ENCODE measurements around the gene ANKRD42. TPM values are rescaled to one million over a fixed set of nuclear protein-coding genes. Genes with fewer than 3 reads are reported as not detected.

The ANKRD42 gene
- total RNA-seq, 1 experiment from 2014 or later, result 10.4 TPM

- H3K9me2 ChIP-seq (ENCODE audit: insufficient read depth), result no peaks in the 10 kb centered on the region
- ChIA-PET POLR2A (ENCODE audit: unreplicated experiment) (no interaction called here), CTCF (no interaction called here)
- no TSS peak for BruUV-seq (replicated peaks)
- TF ChIP-seq CTCF (conservative IDR thresholded peaks at IDR 0.05) (no peak), EZH2 (IDR thresholded peaks at IDR 0.05; ENCODE audit: low read depth) (no peak)
- no peak overlapping the region for H3K4me3 ChIP-seq
- no peak overlapping the region for H3K4me2 ChIP-seq
- no peak for DNase-seq
- no peak overlapping the region for H2AFZ ChIP-seq
- no peaks in the 10 kb centered on the region for H3K9me3 ChIP-seq (ENCODE audit: insufficient read depth, low read depth)
- peaks cover 25% of the 10 kb centered on the region for H3F3A ChIP-seq (ENCODE audit: insufficient read depth, low read depth)
- intact Hi-C loops (cut with micrococcal nuclease; ENCODE audit: unreplicated experiment), result no loop called here
- H3K79me2 ChIP-seq (ENCODE audit: low read depth), result no peaks in the 10 kb centered on the region
- H3K27ac ChIP-seq, result peak overlapping the region; percentile 18; the same call in 1 of the 2 replicates
- H3K4me1 ChIP-seq (replicated peaks; ENCODE audit: insufficient read depth), result peaks cover 42% of the 10 kb centered on the region
- H3K27me3 ChIP-seq (ENCODE audit: insufficient read depth, low read depth), result no peaks in the 10 kb centered on the region
- H4K20me1 ChIP-seq (ENCODE audit: insufficient read depth), result no peaks in the 10 kb centered on the region
- peaks cover 22% of the 10 kb centered on the region; the same call in 1 of the 2 replicates for H3K36me3 ChIP-seq (ENCODE audit: low read depth)
Measured at GRCh38 chr11:83255366-83255765, 61.9 kb downstream of the ANKRD42 start.

GRCh38 chr11:83256602-83257340 is 63.3 kb downstream of the ANKRD42 start:
- CTCF ChIA-PET, result interaction anchor here (0.5 kb wide), 1 partner anchor 37 kb away, joined by 3 read pairs; no protein-coding TSS in a partner anchor
- Histone ChIP-seq H3K9me3 (ENCODE audit: insufficient read depth, low read depth) (no peaks in the 10 kb centered on the region), H3F3A (ENCODE audit: insufficient read depth, low read depth) (peaks cover 25% of the 10 kb centered on the region), H2AFZ (no peak overlapping the region), H3K4me2 (peak overlapping the region; percentile 76), H3K27ac (peak overlapping the region; percentile 68), H3K4me3 (peak overlapping the region; percentile 20), H4K20me1 (ENCODE audit: insufficient read depth) (no peaks in the 10 kb centered on the region), H3K36me3 (ENCODE audit: low read depth) (peaks cover 31% of the 10 kb centered on the region; the same call in 1 of the 2 replicates), H3K4me1 (replicated peaks; ENCODE audit: insufficient read depth) (peaks cover 42% of the 10 kb centered on the region), H3K27me3 (ENCODE audit: insufficient read depth, low read depth) (no peaks in the 10 kb centered on the region), H3K9me2 (ENCODE audit: insufficient read depth) (no peaks in the 10 kb centered on the region), H3K79me2 (ENCODE audit: low read depth) (no peaks in the 10 kb centered on the region)
- DNase-seq, result peak in 1 of 2 experiments; percentile 88
- intact Hi-C loops (cut with micrococcal nuclease; ENCODE audit: unreplicated experiment), result no loop called here
- POLR2A ChIA-PET (ENCODE audit: unreplicated experiment), result interaction anchor here (0.6 kb wide), 1 partner anchor 352 kb away, joined by 4 read pairs; no protein-coding TSS in a partner anchor
- TF ChIP-seq CTCF (conservative IDR thresholded peaks at IDR 0.05), result no peak
- TF ChIP-seq EZH2 (IDR thresholded peaks at IDR 0.05; ENCODE audit: low read depth), result no peak
- no TSS peak for BruUV-seq (replicated peaks)

- no peak overlapping the region for H3K4me3 ChIP-seq
- DNase-seq, result peak; percentile 25 to 93
- H4K20me1 ChIP-seq (ENCODE audit: insufficient read depth), result no peaks in the 10 kb centered on the region
- ChIA-PET CTCF (interaction anchor here (0.6 kb wide), 1 partner anchor 543 kb away, joined by 3 read pairs; no protein-coding TSS in a partner anchor), POLR2A (ENCODE audit: unreplicated experiment) (interaction anchor here (0.6 kb wide), 1 partner anchor 353 kb away, joined by 4 read pairs; no protein-coding TSS in a partner anchor)
- H3K79me2 ChIP-seq (ENCODE audit: low read depth), result no peaks in the 10 kb centered on the region
- peak overlapping the region; percentile 76 for H3K4me2 ChIP-seq
- H3F3A ChIP-seq (ENCODE audit: insufficient read depth, low read depth), result peaks cover 25% of the 10 kb centered on the region
- peaks cover 35% of the 10 kb centered on the region; the same call in 1 of the 2 replicates for H3K36me3 ChIP-seq (ENCODE audit: low read depth)
- H3K9me3 ChIP-seq (ENCODE audit: insufficient read depth, low read depth), result no peaks in the 10 kb centered on the region
- no TSS peak for BruUV-seq (replicated peaks)
- H3K4me1 ChIP-seq (replicated peaks; ENCODE audit: insufficient read depth), result peaks cover 42% of the 10 kb centered on the region
- intact Hi-C loops (cut with micrococcal nuclease; ENCODE audit: unreplicated experiment), result no loop called here
- no peaks in the 10 kb centered on the region for H3K9me2 ChIP-seq (ENCODE audit: insufficient read depth)
- H3K27ac ChIP-seq, result peak overlapping the region; percentile 68
- H3K27me3 ChIP-seq (ENCODE audit: insufficient read depth, low read depth), result no peaks in the 10 kb centered on the region
- TF ChIP-seq EZH2 (IDR thresholded peaks at IDR 0.05; ENCODE audit: low read depth) (no peak), CTCF (conservative IDR thresholded peaks at IDR 0.05) (no peak)
- H2AFZ ChIP-seq, result no peak overlapping the region
Measured at GRCh38 chr11:83257761-83258168, 64.3 kb downstream of the ANKRD42 start.

Measured in PC-9 (cell line).